SK-N-SH treated with all-trans-retinoic acid at 6 μM for 48 hours (cell line): ENCODE results near the gene TARBP1.

Experiments
- CREB5 ChIP-seq: fragments of 250-450 bp; sonication (Bioruptor Pico); IDR thresholded peaks from 2 replicates; pipeline ENCODE4 v1.5.1; 2020; ENCODE audit warnings: low read depth, mild to moderate bottlenecking, moderate library complexity
- CSDC2 ChIP-seq: fragments of 250-450 bp; sonication (Bioruptor Pico); IDR thresholded peaks from 2 replicates; pipeline ENCODE4 v1.5.0; 2020; ENCODE audit warnings: mild to moderate bottlenecking, moderate library complexity
- ESRRG ChIP-seq: fragments of 250-450 bp; sonication (Bioruptor Pico); IDR thresholded peaks from 2 replicates; pipeline ENCODE4 v1.6.1; 2021; ENCODE audit warnings: mild to moderate bottlenecking
- GLIS3 ChIP-seq: fragments of 250-450 bp; sonication (Bioruptor Pico); IDR thresholded peaks from 2 replicates; pipeline ENCODE4 v1.5.0; 2020; ENCODE audit warnings: mild to moderate bottlenecking, moderate library complexity
- ISL1 ChIP-seq: fragments of 250-450 bp; sonication (Bioruptor Pico); IDR thresholded peaks from 2 replicates; pipeline ENCODE4 v2.1.2; 2022; ENCODE audit warnings: mild to moderate bottlenecking, moderate library complexity
- PATZ1 ChIP-seq: fragments of 250-450 bp; sonication (Bioruptor Pico); IDR thresholded peaks from 2 replicates; pipeline ENCODE4 v1.8.0; 2020; ENCODE audit warnings: mild to moderate bottlenecking, moderate library complexity, borderline replicate concordance
- POU6F1 ChIP-seq: fragments of 250-450 bp; sonication (Bioruptor Pico); IDR thresholded peaks from 2 replicates; pipeline ENCODE4 v1.8.0; 2021; ENCODE audit warnings: low read depth, mild to moderate bottlenecking, moderate library complexity, borderline replicate concordance
- PPARA ChIP-seq: fragments of 250-450 bp; sonication (Bioruptor Pico); IDR thresholded peaks from 2 replicates; pipeline ENCODE4 v1.5.0; 2020; ENCODE audit warnings: mild to moderate bottlenecking, borderline replicate concordance
- RARB ChIP-seq: fragments of 250-450 bp; sonication (Bioruptor Pico); IDR thresholded peaks from 2 replicates; pipeline ENCODE4 v1.8.0; 2021; ENCODE audit warnings: mild to moderate bottlenecking, moderate library complexity
- ZC3H10 ChIP-seq: fragments of 250-450 bp; sonication (Bioruptor Pico); IDR thresholded peaks from 2 replicates; pipeline ENCODE4 v1.5.1; 2021; ENCODE audit warnings: mild to moderate bottlenecking, moderate library complexity
- ZFP3 ChIP-seq: fragments of 250-450 bp; sonication (Bioruptor Pico); IDR thresholded peaks from 2 replicates; pipeline ENCODE4 v1.5.0; 2020; ENCODE audit warnings: mild to moderate bottlenecking, moderate library complexity
- ZFP30 ChIP-seq: fragments of 450-650 bp; formaldehyde crosslinking; IDR thresholded peaks from 2 replicates; pipeline ENCODE4 v1.5.0; 2022; ENCODE audit warnings: mild to moderate bottlenecking, moderate library complexity
- ZNF70 ChIP-seq: fragments of 450-650 bp; formaldehyde crosslinking; IDR thresholded peaks from 2 replicates; pipeline ENCODE4 v1.5.0; 2020; ENCODE audit warnings: mild to moderate bottlenecking, moderate library complexity
- ZNF8 ChIP-seq: fragments of 450-650 bp; formaldehyde crosslinking; IDR thresholded peaks from 2 replicates; pipeline ENCODE4 v1.5.0; 2020; ENCODE audit warnings: mild to moderate bottlenecking, moderate library complexity

- TF ChIP-seq ZFP30 (CRISPR knock-in tag) (no peak), CREB5 (CRISPR knock-in tag) (no peak), POU6F1 (CRISPR knock-in tag) (no peak), PPARA (CRISPR knock-in tag) (no peak), ZFP3 (CRISPR knock-in tag) (no peak), PATZ1 (CRISPR knock-in tag) (no peak), ZNF8 (CRISPR knock-in tag) (no peak), ISL1 (CRISPR knock-in tag) (no peak), ESRRG (CRISPR knock-in tag) (no peak), CSDC2 (CRISPR knock-in tag) (no peak), GLIS3 (CRISPR knock-in tag) (no peak), ZC3H10 (CRISPR knock-in tag) (no peak), ZNF70 (CRISPR knock-in tag) (no peak), RARB (CRISPR knock-in tag) (no peak)
Observed at GRCh38 chr1:234412830-234413229, 66.1 kb downstream of the TARBP1 start.
